ENCODE results near the gene FGGY. TPM values are rescaled to one million over a fixed set of nuclear protein-coding genes. Genes with fewer than 3 reads are reported as not detected.

Gene FGGY
- total RNA-seq, 4 donors from 2014 or later: 23.3 to 26.4 (median 25.3) TPM

DNA sequence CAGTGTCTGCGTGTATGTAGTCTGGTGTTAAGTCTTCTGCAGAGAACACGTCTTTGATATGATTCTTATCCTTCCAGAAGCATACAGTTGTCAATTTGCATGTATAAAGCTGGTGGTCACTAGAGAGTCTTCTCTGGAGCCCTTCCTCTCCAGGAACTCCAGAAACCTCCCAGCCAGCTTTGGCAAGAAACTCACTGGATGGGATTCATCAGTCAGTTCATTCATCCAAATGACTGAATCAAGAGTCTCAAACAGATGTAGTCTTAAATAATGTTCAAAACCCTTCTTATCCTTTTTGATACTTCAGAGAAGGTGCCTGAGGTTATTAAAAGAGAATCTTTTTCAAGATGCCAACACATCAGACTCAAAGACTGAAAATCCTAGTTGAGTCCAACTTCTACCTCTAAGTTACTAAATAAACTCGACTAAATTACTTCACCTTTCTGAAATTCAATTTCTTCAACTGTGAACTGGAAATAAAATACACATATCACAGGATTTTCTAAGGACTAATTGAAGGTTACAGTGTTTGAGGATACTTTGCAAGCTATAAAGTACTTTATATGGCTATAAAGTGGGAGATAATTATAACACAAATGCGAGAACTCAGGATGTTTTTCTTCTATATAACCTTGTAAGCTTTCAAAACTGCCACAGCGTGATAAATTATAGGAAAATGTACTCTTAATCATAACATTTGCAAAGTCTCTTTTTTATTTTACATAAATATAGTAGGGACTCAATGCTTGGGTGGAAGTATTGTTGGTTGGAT, 252.4 kb downstream of the FGGY start:
- TF ChIP-seq POLR2A (IDR thresholded peaks at IDR 0.05; ENCODE audit: low read depth) (no peak), EP300 (IDR thresholded peaks at IDR 0.05) (no peak), POLR2AphosphoS5 (IDR thresholded peaks at IDR 0.05) (no peak)
- TF ChIP-seq, protein P1, sequence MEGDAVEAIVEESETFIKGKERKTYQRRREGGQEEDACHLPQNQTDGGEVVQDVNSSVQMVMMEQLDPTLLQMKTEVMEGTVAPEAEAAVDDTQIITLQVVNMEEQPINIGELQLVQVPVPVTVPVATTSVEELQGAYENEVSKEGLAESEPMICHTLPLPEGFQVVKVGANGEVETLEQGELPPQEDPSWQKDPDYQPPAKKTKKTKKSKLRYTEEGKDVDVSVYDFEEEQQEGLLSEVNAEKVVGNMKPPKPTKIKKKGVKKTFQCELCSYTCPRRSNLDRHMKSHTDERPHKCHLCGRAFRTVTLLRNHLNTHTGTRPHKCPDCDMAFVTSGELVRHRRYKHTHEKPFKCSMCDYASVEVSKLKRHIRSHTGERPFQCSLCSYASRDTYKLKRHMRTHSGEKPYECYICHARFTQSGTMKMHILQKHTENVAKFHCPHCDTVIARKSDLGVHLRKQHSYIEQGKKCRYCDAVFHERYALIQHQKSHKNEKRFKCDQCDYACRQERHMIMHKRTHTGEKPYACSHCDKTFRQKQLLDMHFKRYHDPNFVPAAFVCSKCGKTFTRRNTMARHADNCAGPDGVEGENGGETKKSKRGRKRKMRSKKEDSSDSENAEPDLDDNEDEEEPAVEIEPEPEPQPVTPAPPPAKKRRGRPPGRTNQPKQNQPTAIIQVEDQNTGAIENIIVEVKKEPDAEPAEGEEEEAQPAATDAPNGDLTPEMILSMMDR (IDR thresholded peaks at IDR 0.05): no peak
- Histone ChIP-seq H3K4me3 (no peak overlapping the region), H3K27ac (replicated peaks in 1 of 4) (peak overlapping the region; percentile 52 to 68 (median 58)), H3K27me3 (no peaks in the 10 kb centered on the region), H3K36me3 (no peaks in the 10 kb centered on the region), H3K9me3 (no peaks in the 10 kb centered on the region), H3K4me1 (peaks cover 3 to 25% (median 20%) of the 10 kb centered on the region in 4 donors)
- intact Hi-C loops (cut with DNase I): no loop called here
- no peak for DNase-seq (ENCODE audit: extremely low spot score)
- 64% methylated on average over 5 of the region's 5 CpGs for WGBS

DNA sequence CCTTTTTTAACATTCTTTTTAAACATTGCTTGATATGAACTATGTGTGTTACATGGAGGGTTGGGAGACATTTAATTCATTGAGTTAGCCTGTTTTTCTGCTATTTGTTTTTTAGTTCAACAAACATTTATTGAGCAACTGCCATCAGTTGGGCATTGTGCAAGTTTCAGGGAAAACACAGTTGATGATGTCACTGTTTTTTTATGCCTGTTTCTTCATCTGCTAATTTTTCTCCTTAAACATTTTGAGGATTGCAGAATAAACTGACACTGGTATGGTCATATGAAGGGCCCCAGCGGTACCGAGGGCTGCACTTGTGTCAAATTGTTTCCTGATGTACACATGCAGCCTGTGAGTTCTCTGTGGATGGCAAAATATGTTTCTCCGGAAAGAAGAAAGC, 253.0 kb downstream of the FGGY start:
- intact Hi-C loops (cut with DNase I): no loop called here
- Histone ChIP-seq H3K9me3 (no peaks in the 10 kb centered on the region), H3K4me1 (peaks cover 3 to 25% (median 20%) of the 10 kb centered on the region in 4 donors), H3K4me3 (no peak overlapping the region), H3K36me3 (no peaks in the 10 kb centered on the region), H3K27me3 (no peaks in the 10 kb centered on the region), H3K27ac (replicated peaks in 1 of 4) (peak overlapping the region; percentile 52 to 68 (median 58))
- TF ChIP-seq EP300 (IDR thresholded peaks at IDR 0.05) (no peak), POLR2AphosphoS5 (IDR thresholded peaks at IDR 0.05) (peak in 1 of 2 donors; percentile 56)
- no peak for DNase-seq (ENCODE audit: extremely low spot score)
- WGBS: 44% methylated on average over 3 of the region's 3 CpGs

DNA sequence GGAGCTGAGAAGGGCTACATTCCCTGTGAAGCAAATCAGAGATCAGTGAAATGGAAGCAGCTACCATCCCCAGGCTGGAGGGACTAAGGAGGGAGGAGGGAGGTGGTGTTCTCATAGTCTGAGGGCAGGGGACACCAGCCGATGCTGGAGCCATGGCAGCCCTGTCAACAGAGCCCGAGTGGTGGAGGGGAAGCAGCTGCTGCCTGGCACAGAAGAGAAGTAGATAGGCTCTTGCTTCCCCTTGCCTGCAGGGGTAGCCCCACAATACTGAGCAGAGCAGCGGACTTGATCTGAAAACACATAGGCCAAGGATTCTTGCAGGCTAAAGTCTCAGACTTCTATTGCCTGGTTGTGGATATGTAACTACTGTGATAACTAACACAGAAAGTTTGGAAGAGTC, 255.1 kb downstream of the FGGY start:
- WGBS: 70% methylated on average over 2 of the region's 3 CpGs
- intact Hi-C loops (cut with DNase I): no loop called here
- Histone ChIP-seq H3K36me3 (no peaks in the 10 kb centered on the region), H3K9me3 (no peaks in the 10 kb centered on the region), H3K4me1 (peaks cover 3 to 25% (median 20%) of the 10 kb centered on the region in 4 donors), H3K27ac (replicated peaks in 1 of 4) (no peak overlapping the region), H3K27me3 (no peaks in the 10 kb centered on the region), H3K4me3 (no peak overlapping the region)
- TF ChIP-seq POLR2AphosphoS5 (IDR thresholded peaks at IDR 0.05): no peak
- TF ChIP-seq, protein P1 (IDR thresholded peaks at IDR 0.05): no peak
- TF ChIP-seq POLR2A (IDR thresholded peaks at IDR 0.05; ENCODE audit: low read depth): no peak
- TF ChIP-seq EP300 (IDR thresholded peaks at IDR 0.05): no peak
- DNase-seq (ENCODE audit: extremely low spot score): no peak

DNA sequence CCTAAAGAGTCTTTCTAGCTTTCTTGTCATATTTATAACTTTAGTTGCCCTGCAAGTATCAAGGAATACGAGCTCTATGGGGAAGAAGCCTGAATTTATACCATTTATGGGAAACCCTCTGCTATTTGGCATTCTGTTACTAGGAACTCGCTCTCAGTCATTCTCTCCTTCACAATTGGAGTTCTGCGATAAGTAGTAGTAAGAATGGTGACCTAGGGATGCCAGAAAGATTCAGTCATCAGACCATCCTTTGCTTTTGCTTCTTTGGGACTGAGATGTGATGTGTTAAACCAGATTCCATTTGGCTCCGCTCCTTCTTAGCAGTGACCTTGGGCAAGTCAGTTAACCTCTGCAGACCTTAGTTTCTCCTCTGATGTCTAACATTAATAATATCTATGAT, 256.5 kb downstream of the FGGY start:
- TF ChIP-seq EP300 (IDR thresholded peaks at IDR 0.05): no peak
- TF ChIP-seq POLR2A (IDR thresholded peaks at IDR 0.05; ENCODE audit: low read depth): no peak
- TF ChIP-seq, protein P1 (IDR thresholded peaks at IDR 0.05): no peak
- TF ChIP-seq POLR2AphosphoS5 (IDR thresholded peaks at IDR 0.05): no peak
- H3K4me1 ChIP-seq: peaks cover 3 to 25% (median 20%) of the 10 kb centered on the region in 4 donors
- no peaks in the 10 kb centered on the region for H3K36me3 ChIP-seq
- H3K27me3 ChIP-seq: no peaks in the 10 kb centered on the region
- intact Hi-C loops (cut with DNase I): no loop called here
- H3K4me3 ChIP-seq: no peak overlapping the region
- no peak overlapping the region for H3K27ac ChIP-seq (replicated peaks in 1 of 4)
- no peaks in the 10 kb centered on the region for H3K9me3 ChIP-seq
- 92% methylated on average over 4 of the region's 4 CpGs for WGBS
- DNase-seq (ENCODE audit: extremely low spot score): no peak

DNA sequence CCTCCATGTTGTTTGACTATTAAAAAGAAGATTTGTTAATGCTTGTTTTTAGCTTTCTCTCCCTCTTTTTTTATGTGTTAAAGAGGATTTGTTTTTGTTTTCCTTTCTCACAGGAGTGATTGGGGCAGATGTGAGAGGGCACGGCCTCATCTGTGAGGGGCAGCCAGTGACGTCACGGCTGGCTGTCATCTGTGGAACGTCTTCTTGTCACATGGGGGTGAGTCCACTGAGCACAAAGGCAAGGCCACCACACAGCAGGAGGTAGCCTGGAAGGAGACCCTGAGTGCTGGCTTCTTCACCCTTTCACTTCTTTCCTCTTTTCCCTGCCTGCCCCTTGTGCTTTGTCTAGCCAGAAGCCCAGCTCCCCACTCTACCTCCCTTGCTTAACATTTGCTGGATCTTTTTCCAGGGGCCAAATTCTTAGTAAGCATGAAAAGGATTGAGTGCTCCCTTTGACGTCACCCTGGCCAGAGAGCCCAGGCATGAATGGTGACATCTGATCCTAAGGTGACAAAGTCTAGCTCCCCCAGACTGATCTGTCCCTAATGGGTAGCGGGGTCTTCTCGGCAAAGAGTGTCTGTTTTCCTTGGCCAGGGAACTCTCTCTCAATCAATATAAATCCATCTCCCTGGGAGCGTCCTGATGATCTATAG, 257.2 kb downstream of the FGGY start:
- no peak overlapping the region for H3K27ac ChIP-seq (replicated peaks in 1 of 4)

More for the DNA sequence above, 257.2 kb downstream of the FGGY start:
- Histone ChIP-seq H3K9me3 (peaks cover 0 to 4% (median 0%) of the 10 kb centered on the region in 4 donors), H3K4me3 (no peak overlapping the region), H3K36me3 (no peaks in the 10 kb centered on the region), H3K27me3 (no peaks in the 10 kb centered on the region), H3K4me1 (peaks cover 3 to 22% (median 19%) of the 10 kb centered on the region in 4 donors)
- DNase-seq (ENCODE audit: extremely low spot score): no peak
- TF ChIP-seq, protein P1 (IDR thresholded peaks at IDR 0.05): no peak
- TF ChIP-seq EP300 (IDR thresholded peaks at IDR 0.05) (no peak), POLR2A (IDR thresholded peaks at IDR 0.05; ENCODE audit: low read depth) (no peak), POLR2AphosphoS5 (IDR thresholded peaks at IDR 0.05) (no peak)
- 93% methylated on average over 8 of the region's 8 CpGs for WGBS
- intact Hi-C loops (cut with DNase I): no loop called here

All from esophagus muscularis mucosa (tissue), 4 donors.